GM20431 (cell line): ENCODE results near the gene ACSL6.
"Not testable (repeated sequence)": the region's sequence is repeated elsewhere in the genome, so short reads cannot be mapped to it uniquely, and the experiment has no call there.

Experiments
- in situ Hi-C: fragments of 300-500 bp; cut with MseI, MboI; formaldehyde crosslinking; loops from one replicate; pipeline ENCODE4 v1.15.0; 2020; ENCODE audit warnings: low sequenced_read_pairs; ENCODE audit not compliant: unreplicated experiment

ACSL6 gene

DNA sequence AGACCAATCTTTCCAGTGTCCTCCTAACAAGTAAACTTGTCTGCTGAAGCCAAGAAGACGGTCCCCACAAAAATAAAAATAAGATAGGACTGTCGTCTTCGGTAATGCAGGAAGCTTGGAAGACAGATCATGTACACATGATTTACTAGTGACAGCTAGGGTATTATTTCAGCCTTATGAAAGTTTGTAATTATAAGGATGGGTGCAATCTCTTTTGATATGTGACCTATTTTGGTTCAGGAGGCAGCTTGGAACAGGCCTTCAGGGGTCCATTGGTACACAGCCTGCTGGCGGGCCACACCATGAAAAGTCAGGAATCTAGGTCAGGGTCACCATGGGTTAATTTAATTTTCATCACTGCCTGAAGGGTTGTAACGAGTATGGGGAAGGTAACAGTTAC lies 52.3 kb downstream of the ACSL6 start:
- in situ Hi-C loops = no loop called here

DNA sequence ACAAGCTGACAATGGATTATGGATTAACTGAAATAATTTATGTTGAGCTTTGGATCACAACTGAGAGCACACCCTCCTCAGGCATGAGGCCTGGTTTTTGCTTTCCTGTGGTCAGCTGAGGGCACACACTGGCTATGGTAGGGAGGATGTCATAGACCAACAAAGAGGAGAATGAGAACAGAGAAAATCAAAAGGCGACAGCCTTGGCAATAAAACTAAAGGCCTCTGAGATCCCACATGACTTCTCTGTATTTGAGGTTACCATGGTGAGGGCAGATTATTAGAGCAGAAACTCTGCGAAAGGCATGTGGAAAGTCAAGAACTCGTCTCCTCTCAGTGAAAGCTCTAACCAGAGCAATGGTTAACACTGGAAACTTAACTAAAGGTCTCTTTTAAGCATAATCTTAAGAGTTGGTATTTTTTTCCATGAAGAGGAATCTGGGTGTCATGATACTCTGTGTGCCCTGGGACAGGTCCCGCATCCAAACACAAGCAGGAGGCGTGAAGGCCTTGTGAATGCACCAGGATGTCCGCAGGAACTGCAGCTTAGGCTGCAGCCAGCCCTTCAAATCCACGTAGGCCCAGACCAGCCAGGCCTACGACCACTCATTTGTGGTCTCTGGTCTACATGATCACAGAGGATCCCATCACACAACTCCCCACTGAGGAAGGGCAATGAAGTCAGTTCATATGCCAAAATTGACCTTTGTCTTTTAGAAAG lies 53.6 kb downstream of the ACSL6 start:
- in situ Hi-C loops = no loop called here

DNA sequence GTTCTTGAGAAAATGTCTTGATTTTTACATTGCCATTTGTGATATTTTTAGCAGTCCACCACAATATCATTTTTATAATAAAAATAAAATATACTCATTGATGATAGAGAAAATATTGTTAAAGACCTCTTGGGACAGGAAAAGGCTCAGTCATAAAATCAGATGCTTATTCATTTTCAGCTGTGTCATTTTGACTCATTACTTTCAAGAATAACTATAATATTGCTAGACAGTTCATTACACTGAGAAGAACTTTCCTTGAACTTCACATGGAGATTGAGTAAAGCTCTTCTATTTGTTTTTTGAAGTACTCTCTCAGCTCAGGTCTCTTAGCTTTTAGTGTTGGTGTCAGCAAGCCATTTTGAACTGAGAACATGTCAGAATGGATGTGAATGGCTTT lies 57.5 kb downstream of the ACSL6 start:
- in situ Hi-C loops = no loop called here

DNA sequence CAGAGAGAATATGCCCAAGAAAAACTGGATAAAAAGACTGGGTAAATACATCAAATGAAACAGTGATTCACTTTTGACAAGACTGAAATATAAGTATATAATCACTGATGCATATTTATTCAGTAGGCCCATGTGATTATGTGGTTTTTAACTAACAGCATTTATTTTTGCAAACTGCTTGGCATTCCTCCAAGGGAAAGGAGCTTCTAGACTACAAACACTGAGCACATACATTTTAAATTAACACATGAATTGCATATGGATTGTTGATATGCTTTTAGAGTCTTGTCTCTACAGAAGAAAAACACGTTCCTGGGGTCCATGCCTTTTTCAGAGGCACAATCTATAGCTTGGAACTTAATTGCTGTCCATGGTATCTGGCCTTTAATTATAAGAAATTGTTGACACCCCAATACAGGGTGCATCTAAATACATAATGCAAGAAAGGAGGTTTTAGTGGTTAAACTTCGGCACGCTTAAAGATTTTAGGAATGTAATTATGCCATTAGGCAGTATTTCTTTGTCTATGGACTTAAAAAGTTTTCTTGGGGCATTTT lies 59.1 kb downstream of the ACSL6 start:
- in situ Hi-C loops = no loop called here

DNA sequence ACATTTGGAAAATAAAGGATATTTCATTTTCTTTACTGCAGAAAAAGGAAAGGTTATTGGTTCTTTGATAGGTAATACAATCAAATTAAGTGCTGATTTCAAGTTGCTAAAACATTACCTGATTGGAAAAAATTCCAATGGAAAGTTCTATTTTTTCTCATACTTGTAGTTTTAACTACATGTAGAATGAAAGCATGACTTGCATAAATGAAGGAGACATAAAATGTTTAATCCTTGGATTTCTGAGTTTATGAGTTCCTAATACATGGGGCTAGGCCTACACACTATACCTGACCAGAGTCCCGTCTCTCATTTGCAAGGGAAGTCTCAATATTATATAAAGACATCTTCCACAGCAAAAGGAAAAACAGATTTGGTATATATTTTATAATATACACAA lies 60.8 kb downstream of the ACSL6 start:
- in situ Hi-C loops = no loop called here

DNA sequence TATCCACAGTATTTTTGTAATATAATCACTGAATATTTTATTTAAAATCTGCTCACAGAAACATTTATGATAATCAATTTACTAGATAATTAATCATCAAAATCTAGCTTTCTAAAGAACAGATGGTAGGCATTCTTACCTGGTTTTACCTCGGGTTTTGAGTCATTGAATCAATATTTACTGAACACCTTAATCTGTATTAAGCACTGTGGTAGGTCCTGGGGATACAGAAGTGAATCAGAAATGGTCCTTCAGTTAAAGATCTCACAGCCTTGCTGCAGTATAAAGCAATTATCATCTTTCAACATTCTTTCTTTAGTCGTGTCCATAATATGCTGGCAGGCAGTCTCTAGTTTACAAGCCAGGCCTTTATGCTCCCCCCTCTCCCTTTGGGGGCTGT lies 64.0 kb downstream of the ACSL6 start:
- in situ Hi-C loops = no loop called here

DNA sequence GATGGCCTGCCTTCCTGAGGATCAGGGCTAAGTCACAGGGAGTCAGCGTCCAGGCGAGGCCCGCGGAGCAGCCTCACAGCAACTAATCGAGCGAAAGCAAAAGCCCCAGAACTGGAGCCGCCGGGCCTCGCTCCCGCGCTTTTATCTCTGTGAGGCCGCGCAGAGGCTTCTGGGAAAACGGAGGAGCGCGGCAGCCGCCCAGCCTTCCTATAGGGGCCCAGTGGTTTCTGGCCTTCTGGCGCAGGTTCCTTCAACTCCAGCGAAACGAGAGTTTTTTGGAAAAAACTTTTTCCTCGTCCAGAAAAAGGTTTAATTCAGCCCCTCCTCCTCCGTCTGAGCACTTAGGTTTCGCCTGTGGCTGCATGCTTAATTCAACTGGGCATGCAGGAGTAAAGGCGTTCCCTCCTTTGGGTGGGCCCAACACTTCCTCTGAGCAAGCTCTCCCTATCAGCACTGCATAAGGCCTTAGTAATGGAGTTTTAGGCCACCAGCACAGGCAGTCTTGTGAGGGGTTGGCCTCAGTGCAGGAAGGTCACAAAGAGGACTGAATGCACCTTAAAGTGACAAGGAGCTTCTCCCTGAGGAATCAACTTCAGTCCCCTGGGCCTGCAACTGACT lies 65.8 kb downstream of the ACSL6 start, which contains the start of gene MEIKIN:
TSS of gene MEIKIN (minus strand) at position 113 of the 618 bp plus-strand sequence. CDS start 158 bp downstream, outside the sequence.
- in situ Hi-C loops = no loop called here

DNA sequence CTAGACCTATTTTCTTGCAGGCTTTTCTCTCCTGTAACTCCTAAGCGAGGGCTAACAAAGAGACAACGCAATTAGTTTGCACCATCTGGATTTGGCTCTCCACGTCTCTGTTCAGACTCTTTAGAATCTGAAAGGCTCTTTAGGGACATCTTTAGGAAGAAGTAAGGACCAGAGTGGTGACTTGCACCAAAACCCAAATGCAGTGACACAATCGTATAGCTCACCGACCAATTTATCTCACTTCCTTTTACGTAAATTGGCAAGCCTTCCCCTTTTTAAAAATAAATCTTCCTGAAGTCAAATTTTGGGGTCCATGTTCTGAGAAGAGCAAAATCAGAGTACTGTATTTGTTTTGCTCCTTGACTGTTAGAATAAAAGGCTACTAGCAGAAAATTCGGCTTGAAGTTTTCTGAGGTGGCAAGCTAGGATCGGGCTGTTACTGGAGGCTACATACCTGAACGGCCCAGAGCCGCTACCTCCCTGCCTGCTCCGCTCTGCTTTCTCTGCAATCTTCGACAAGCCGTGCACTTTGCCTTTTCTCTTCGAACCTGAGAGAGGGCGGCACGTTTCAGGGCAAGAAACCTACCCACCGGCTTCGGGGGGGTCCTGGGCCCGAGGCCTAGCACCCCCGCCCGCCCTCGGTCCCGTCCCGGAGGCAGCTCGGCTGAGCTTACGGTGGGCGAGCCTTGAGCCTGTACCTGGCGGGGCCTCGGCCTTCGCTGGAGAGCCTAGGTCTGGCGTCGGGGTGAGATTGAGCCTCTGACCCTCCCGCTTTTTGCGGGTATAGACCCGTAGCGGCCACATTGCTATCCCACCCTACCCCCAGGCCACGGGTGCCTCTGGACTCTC lies 66.5 kb downstream of the ACSL6 start:
- in situ Hi-C loops = no loop called here

DNA sequence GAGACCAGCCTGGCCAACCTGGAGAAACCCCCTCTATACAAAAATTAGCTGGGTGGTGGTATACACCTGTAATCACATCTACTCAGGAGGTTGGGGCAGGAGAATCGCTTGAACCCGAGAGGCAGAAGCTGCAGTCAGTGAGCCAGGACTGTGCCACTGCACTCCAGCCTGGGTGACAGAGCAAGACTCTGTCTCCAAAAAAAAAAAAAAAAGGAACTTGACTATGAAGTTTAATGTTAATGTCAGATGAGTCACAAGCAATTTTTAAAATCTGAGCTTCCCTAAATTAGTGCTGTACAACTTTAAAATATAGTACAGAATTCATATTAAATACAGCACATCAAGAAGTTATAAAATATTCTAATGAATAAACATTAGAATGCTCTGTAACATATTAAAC lies 67.5 kb downstream of the ACSL6 start:
- in situ Hi-C loops = no loop called here

DNA sequence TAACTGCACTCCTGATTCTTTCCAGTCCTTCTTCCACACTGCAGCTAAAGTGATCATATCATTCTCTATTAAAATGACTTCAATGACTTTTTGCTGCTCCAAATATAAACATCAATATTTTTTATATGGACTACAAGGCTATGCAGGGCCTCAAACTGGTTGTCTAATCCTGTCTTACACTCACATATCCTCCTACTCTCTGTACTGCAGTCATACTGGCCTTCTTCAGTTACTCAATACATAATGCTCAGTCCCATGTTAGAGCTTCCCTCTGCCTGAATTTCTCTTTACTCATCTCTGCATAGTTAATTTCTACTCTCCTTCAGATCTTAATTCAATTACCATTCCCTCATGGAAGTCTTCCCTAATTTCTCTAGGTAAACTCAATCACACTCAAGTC lies 69.4 kb downstream of the ACSL6 start:
- in situ Hi-C loops = no loop called here

DNA sequence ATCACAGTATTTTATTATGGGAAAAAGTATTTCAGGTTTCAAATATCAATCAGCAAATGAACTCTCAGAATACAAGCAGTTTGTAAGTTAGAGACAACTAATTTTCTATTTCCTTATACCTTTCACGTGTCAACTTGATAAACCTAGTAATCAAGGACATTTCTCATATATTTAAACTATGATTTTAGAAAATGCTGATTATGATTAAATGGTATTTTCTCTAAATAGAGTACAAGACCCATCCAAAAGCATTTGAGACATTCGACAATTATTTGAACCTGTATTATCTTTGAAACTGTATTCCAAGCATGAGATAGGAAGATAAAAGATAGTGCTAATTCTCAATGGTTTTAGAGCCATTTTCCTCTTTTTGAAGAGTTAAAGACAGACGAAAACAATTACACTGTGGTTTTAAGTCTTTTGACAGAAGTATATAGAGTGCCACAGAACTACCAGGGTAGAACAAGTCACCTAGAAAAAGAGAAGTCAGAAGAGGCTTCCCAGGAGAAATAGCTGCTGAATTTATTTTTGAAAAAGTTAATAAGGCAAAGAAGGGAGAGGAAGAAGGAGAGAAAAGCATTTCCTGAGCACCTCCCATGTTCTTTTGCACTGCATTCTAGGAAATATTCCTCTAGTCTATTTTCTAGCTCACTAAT lies 71.6 kb downstream of the ACSL6 start:
- in situ Hi-C loops = no loop called here

DNA sequence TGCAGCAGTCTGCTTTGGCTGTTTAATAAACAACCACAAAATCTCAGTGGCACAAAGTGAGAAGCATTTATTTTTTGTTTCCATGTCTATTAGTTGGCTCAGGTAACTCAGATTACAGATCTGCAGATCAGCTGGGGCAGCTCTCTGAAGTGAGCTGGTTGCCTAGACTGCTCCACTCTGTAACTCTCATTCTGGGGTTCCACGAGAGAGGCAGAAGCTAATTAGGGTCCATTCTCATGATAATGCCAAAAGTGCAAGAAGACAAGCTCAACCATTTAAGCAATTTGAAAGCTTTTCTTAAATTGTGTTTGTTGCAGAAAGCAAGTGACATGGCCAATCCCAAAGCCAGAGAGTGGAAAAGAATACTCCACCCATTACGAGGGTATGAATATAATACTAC lies 79.2 kb downstream of the ACSL6 start:
- in situ Hi-C loops = no loop called here

DNA sequence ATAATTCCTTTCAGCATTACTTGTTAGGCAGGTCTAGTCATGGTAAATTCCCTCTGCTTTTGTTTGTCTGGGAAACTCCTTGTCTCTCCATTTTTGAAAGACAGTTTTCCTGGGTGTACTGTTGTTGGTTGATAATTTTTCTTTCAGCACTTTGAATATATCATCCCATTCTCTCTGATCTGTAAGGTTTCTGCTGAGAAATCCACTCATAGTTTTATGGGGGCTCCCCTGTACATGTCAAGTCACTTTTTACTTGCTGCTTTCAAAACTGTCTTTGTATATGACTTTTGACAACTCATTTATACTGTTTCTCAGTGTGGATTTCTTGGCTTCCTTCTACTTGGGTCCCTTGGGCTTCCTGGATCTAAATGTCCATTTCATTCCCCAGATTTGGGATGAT lies 82.5 kb downstream of the ACSL6 start:
- in situ Hi-C loops = no loop called here

DNA sequence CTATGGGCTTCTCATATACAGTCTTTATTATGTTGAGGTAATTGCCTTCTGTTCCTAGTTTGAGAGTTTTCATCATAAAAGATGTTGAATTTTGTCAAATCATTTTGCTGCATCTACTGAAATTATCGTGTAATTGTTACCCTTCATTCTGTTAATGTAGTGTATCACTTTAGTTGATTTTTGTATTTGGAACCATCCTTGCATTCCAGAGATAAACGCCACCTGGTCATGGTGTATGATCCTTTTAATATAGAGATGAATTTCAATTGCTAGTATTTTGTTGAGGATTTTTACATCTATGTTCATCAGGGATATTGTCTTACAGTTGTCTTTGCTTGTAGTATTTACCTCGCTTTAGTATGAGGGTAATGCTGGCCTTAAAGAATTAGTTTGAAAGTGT lies 85.3 kb downstream of the ACSL6 start:
- in situ Hi-C loops = no loop called here

DNA sequence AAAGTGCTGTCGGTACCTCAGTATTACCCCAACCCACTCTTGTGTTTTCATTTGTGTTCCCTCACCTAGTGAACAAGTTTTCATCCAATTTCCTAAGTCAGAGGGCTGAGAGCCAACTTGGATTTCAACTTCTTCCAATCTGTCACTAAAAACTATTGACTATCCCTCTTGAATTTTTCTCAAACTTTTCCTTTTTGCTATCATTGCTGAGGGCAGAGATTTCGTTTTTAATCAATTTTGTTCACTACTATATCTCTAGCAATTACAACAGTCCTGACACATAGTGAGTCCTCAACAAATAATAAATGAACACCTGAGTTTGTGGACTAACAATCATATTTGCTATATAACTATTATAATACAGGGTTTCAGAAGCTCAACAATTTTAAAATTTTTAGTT lies 95.0 kb downstream of the ACSL6 start:
- in situ Hi-C loops = no loop called here

DNA sequence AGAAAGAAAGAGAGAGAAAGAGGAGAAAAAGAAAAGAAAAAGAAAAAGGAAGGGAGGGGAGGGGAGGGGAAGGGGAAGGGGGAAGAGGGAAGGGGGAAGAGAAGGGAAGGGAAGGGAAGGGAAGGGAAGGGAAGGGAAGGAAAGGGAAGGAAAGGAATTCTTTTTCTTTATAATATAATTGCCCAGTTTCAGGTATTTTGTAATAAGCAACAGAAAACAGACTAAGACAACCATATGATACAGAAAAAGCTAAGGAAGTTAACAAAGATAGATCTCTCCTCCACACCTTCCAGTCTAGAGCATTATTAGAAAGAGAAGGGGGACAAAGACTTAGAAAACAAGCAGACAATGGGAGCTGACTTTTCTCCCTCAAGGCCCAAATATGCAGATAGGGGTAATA lies 97.0 kb downstream of the ACSL6 start:
- in situ Hi-C loops = no loop called here

DNA sequence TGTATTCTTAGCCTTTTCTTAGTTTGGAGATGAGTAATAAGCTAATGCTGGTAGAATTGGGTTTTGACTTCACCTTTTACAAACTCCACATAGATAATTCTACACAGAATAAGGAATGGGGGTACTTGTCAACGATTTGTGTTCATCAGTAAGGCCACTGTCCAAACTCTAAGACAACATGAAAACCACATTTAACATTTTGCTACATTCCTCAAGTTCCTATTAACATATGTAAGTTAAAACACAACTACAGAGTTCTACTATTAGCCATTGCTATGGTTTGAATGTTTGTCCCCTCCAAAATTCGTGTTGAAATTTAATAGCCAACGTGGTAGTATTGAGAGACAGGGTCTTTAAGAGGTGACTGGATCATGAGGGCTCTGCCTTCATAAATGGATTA lies 97.9 kb downstream of the ACSL6 start:
- in situ Hi-C loops = no loop called here

DNA sequence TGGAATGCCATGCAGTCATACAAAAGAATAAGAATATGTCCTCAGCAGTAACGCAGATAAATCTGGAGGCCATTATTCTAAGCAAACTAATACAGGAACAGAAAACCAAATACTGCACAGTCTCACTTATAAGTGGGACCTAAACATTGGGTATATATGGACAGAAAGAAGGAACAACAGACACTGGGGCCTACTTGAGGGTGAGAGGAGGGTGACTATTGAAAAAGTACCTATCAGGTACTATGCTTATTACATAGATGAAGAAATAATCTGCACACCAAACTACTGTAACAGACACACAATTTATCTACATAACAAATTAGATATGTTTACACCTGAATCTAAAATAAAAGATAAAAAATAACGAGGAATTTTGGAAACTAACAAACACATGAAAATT lies 104.8 kb downstream of the ACSL6 start:
- in situ Hi-C loops = no loop called here

DNA sequence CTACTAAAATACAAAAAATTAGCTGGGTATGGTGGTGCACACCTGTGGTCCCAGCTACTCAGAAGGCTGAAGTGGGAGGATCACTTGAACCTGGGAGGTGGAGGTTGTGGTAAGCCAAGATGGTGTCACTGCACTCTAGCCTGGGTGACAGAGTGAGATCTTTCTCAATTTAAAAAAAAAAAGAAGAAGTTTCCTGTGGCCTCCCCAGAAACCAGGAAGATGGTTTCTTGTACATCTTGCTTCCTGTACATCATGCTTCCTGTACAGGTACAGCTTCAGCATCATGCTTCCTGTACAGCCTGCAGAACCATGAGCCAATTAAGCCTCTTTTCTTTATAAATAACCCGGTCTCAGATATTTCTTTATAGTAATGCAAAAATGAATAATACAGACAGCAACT lies 109.2 kb downstream of the ACSL6 start:
- in situ Hi-C loops = not testable (repeated sequence)
